ENCODE results near the gene NME2.

GRCh38 chr17:51180486-51180885, 14.3 kb downstream of the NME2 start:
- TF ChIP-seq, protein P1, sequence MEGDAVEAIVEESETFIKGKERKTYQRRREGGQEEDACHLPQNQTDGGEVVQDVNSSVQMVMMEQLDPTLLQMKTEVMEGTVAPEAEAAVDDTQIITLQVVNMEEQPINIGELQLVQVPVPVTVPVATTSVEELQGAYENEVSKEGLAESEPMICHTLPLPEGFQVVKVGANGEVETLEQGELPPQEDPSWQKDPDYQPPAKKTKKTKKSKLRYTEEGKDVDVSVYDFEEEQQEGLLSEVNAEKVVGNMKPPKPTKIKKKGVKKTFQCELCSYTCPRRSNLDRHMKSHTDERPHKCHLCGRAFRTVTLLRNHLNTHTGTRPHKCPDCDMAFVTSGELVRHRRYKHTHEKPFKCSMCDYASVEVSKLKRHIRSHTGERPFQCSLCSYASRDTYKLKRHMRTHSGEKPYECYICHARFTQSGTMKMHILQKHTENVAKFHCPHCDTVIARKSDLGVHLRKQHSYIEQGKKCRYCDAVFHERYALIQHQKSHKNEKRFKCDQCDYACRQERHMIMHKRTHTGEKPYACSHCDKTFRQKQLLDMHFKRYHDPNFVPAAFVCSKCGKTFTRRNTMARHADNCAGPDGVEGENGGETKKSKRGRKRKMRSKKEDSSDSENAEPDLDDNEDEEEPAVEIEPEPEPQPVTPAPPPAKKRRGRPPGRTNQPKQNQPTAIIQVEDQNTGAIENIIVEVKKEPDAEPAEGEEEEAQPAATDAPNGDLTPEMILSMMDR (IDR thresholded peaks at IDR 0.05): no peak
- TF ChIP-seq EP300 (IDR thresholded peaks at IDR 0.05): no peak

Measured in upper lobe of left lung (tissue), 4 donors.